NCI-H2227 treated with DMSO at 0.1 percent for 48 hours (cell line): ENCODE results near the gene KIF11.
A peak's percentile ranks its signal among the peaks of the same experiment; 100 is the strongest.

Source experiments
- DNase-seq: peaks from one replicate; lab custom pipeline; 2025; lab: John Stamatoyannopoulos, UW

The KIF11 gene

GRCh38 chr10:92678206-92678605 is 85.3 kb downstream of the KIF11 start:
- no peak for DNase-seq

GRCh38 chr10:92681306-92681834 is 88.4 kb downstream of the KIF11 start:
- DNase-seq: no peak

- no peak for DNase-seq
Observed at GRCh38 chr10:92688573-92688926, 95.6 kb downstream of the KIF11 start.

GRCh38 chr10:92688927-92689662 is 96.2 kb downstream of the KIF11 start:
- DNase-seq: peak; percentile 40

GRCh38 chr10:92689663-92690210 is 96.8 kb downstream of the KIF11 start, which contains the start of gene HHEX:
HHEX (plus strand) TSS chr10:92689955; CDS start chr10:92689987, 32 bp downstream.
- DNase-seq: peak; percentile 25

GRCh38 chr10:92690211-92690914 is 97.4 kb downstream of the KIF11 start:
- peak; percentile 5 for DNase-seq

- no peak for DNase-seq
Observed at GRCh38 chr10:92690915-92691590, 98.1 kb downstream of the KIF11 start.

- no peak for DNase-seq
Observed at GRCh38 chr10:92691591-92692079, 98.7 kb downstream of the KIF11 start.

- no peak for DNase-seq
Observed at GRCh38 chr10:92692080-92692671, 99.2 kb downstream of the KIF11 start.

- no peak for DNase-seq
Observed at GRCh38 chr10:92692697-92693533, 100.0 kb downstream of the KIF11 start.

GRCh38 chr10:92693534-92693893 is 100.6 kb downstream of the KIF11 start:
- no peak for DNase-seq

GRCh38 chr10:92695679-92696605 is 103.0 kb downstream of the KIF11 start:
- DNase-seq: no peak

GRCh38 chr10:92696606-92697383 is 103.9 kb downstream of the KIF11 start:
- DNase-seq: no peak

GRCh38 chr10:92697663-92698511 is 105.0 kb downstream of the KIF11 start:
- DNase-seq: no peak

- no peak for DNase-seq
Observed at GRCh38 chr10:92699193-92699517, 106.2 kb downstream of the KIF11 start.

GRCh38 chr10:92699518-92700381 is 106.8 kb downstream of the KIF11 start:
- peak; percentile 30 for DNase-seq

GRCh38 chr10:92702301-92702916 is 109.5 kb downstream of the KIF11 start:
- no peak for DNase-seq
